KOPT-K1 (cell line): ENCODE data around the gene CABLES1.
"Not testable (repeated sequence)": the region's sequence is repeated elsewhere in the genome, so short reads cannot be mapped to it uniquely, and the experiment has no call there.

Experiments used
- H3K27ac ChIP-seq: fragments of 200-600 bp; sonication (generic); 2 replicates; pipeline ENCODE4 v1.5.1; 2016; ENCODE audit warnings: antibody characterized with exemption, mild to moderate bottlenecking, low read depth, low read length; ENCODE audit not compliant: poor library complexity, severe bottlenecking
- H3K36me3 ChIP-seq: fragments of 200-600 bp; sonication (generic); 2 replicates; pipeline ENCODE4 v1.5.1; 2017; ENCODE audit warnings: antibody characterized with exemption, mild to moderate bottlenecking, low read length, moderate library complexity; ENCODE audit not compliant: insufficient read depth
- H3K9me3 ChIP-seq: fragments of 200-600 bp; sonication (generic); 2 replicates; pipeline ENCODE4 v1.5.1; 2017; ENCODE audit warnings: antibody characterized with exemption, low read length, mild to moderate bottlenecking; ENCODE audit not compliant: insufficient read depth, poor library complexity, severe bottlenecking

Gene CABLES1

GRCh38 chr18:23270986-23271680, 135.8 kb downstream of the CABLES1 start:
- H3K27ac ChIP-seq, result no peak overlapping the region
- no peaks in the 10 kb centered on the region for H3K36me3 ChIP-seq
- peaks cover 29% of the 10 kb centered on the region for H3K9me3 ChIP-seq

- Histone ChIP-seq H3K27ac (no peak overlapping the region), H3K9me3 (peaks cover 29% of the 10 kb centered on the region), H3K36me3 (no peaks in the 10 kb centered on the region)
These were observed 137.4 kb downstream of the CABLES1 start for GRCh38 chr18:23272498-23273232.

GRCh38 chr18:23273443-23273966, 138.2 kb downstream of the CABLES1 start:
- no peak overlapping the region for H3K27ac ChIP-seq
- H3K36me3 ChIP-seq, result no peaks in the 10 kb centered on the region
- H3K9me3 ChIP-seq, result peaks cover 29% of the 10 kb centered on the region

- H3K9me3 ChIP-seq, result peaks cover 17% of the 10 kb centered on the region
- no peak overlapping the region for H3K27ac ChIP-seq
- H3K36me3 ChIP-seq, result no peaks in the 10 kb centered on the region
These were observed 139.6 kb downstream of the CABLES1 start for GRCh38 chr18:23274638-23275482.

- peaks cover 1% of the 10 kb centered on the region for H3K9me3 ChIP-seq
- H3K27ac ChIP-seq, result no peak overlapping the region
- H3K36me3 ChIP-seq, result no peaks in the 10 kb centered on the region
These were observed 141.2 kb downstream of the CABLES1 start for GRCh38 chr18:23276451-23276850.

- no peaks in the 10 kb centered on the region for H3K9me3 ChIP-seq
- H3K27ac ChIP-seq, result no peak overlapping the region
- no peaks in the 10 kb centered on the region for H3K36me3 ChIP-seq
These were observed 142.1 kb downstream of the CABLES1 start for GRCh38 chr18:23277399-23277798.

- H3K36me3 ChIP-seq, result no peaks in the 10 kb centered on the region
- H3K27ac ChIP-seq, result no peak overlapping the region
- H3K9me3 ChIP-seq, result no peaks in the 10 kb centered on the region
These were observed 144.6 kb downstream of the CABLES1 start for GRCh38 chr18:23279931-23280330.

GRCh38 chr18:23280844-23281243, 145.6 kb downstream of the CABLES1 start:
- no peaks in the 10 kb centered on the region for H3K36me3 ChIP-seq
- no peak overlapping the region for H3K27ac ChIP-seq
- no peaks in the 10 kb centered on the region for H3K9me3 ChIP-seq

GRCh38 chr18:23281626-23282436, 146.5 kb downstream of the CABLES1 start:
- H3K27ac ChIP-seq, result no peak overlapping the region
- H3K36me3 ChIP-seq, result no peaks in the 10 kb centered on the region
- no peaks in the 10 kb centered on the region for H3K9me3 ChIP-seq

GRCh38 chr18:23282437-23282781, 147.1 kb downstream of the CABLES1 start:
- Histone ChIP-seq H3K9me3 (no peaks in the 10 kb centered on the region), H3K27ac (no peak overlapping the region), H3K36me3 (no peaks in the 10 kb centered on the region)

- Histone ChIP-seq H3K9me3 (no peaks in the 10 kb centered on the region), H3K27ac (no peak overlapping the region), H3K36me3 (no peaks in the 10 kb centered on the region)
These were observed 148.7 kb downstream of the CABLES1 start for GRCh38 chr18:23283916-23284430.

- Histone ChIP-seq H3K9me3 (no peaks in the 10 kb centered on the region), H3K27ac (no peak overlapping the region), H3K36me3 (no peaks in the 10 kb centered on the region)
These were observed 149.3 kb downstream of the CABLES1 start for GRCh38 chr18:23284629-23285028.

- not testable (repeated sequence) for H3K36me3 ChIP-seq, H3K9me3 ChIP-seq, H3K27ac ChIP-seq
These were observed 150.3 kb downstream of the CABLES1 start for GRCh38 chr18:23285581-23285980.

- H3K36me3 ChIP-seq, result no peaks in the 10 kb centered on the region
- H3K27ac ChIP-seq, result no peak overlapping the region
- H3K9me3 ChIP-seq, result no peaks in the 10 kb centered on the region
These were observed 156.3 kb downstream of the CABLES1 start for GRCh38 chr18:23291456-23292205.
